Stimulated activated CD4-positive, alpha-beta T cell treated with anti-CD3 and anti-CD28 coated beads, Interleukin-15, amount 100 ng/mL, for 48 hours (primary cell): ENCODE data around the gene VPS13D.
A peak's percentile ranks its signal among the peaks of the same experiment; 100 is the strongest.

Experiments used
- DNase-seq, 2 donors: peaks; one replicate each; pipeline ENCODE4 v3.0.0-alpha.2; 2020; ENCODE audit warnings: low read depth in 2 of 2

The VPS13D gene

DNA sequence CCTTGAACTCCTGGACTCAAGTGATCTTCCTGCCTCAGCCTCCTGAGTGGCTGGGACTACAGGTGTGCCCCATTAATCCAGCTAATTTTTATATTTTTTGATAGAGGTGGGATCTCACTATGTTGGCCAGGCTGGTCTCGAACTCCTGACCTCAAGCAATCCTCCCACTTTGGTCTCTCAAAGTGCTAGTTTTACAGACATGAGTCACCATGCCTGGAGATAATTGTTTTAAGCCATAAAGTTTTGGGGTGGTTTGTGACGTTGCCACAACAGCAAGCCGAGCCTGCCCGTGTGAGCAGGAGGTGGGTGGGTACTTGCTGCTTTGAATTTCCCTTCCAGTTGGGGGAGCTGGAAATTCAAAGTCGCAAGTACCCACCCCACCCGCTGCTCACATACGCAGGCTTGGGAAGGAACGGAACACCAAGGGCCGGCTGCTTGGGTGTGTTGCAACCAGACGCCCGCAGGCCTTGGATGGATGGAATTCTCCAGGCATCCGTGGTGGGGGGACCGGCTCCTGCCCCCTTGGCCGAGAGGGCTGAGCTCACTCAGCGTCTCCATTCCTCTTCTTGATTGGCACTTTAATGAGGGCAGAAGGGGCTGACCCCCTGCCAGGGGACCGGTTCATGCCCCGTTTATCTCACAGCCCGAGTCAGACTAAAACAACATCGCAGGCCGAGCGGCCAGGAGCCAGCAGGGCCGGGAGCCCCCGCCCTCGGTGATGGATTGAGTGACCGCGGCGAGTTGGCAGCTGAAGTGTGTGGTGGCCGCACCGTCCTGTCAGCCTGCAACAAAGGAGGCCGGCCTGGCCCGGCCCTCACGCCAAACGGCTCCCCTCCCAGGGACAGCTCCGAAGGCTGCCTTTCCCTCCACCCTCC lies 310.1 kb downstream of the VPS13D start:
- DNase-seq = no peak

DNA sequence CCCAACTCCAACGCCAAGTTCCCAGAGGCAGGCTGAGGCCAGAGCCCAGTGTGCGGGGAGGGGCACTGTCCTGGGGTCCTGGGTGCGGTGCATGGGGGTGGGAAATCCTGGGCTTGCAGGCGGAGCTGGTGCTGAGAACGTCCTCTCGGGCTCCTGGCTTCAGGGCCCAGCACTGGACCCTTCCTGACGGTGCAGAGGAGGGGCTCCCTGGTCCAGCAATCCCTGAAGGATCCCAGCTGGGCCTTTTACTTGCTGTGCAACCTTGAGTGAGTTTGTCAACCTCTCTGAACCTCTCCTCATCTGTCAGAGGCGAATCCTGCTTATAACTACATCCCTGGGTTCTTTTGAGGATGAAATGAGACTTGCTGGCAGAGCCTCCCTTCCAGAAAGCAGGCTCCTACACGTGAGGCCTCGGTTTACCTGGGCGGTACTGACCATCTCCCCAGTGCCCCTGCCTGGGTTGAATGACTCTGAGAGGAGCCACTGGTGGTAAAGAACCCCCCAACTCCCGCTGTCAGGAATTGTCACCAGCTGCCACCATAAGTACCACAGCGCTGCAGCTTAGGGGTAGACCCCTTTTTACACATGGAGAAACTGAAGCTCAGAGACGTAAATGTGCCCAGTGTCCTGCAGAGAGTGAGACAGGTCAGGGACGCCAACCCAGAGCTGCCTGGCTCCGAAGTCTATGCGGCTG lies 310.9 kb downstream of the VPS13D start:
- no peak for DNase-seq

DNA sequence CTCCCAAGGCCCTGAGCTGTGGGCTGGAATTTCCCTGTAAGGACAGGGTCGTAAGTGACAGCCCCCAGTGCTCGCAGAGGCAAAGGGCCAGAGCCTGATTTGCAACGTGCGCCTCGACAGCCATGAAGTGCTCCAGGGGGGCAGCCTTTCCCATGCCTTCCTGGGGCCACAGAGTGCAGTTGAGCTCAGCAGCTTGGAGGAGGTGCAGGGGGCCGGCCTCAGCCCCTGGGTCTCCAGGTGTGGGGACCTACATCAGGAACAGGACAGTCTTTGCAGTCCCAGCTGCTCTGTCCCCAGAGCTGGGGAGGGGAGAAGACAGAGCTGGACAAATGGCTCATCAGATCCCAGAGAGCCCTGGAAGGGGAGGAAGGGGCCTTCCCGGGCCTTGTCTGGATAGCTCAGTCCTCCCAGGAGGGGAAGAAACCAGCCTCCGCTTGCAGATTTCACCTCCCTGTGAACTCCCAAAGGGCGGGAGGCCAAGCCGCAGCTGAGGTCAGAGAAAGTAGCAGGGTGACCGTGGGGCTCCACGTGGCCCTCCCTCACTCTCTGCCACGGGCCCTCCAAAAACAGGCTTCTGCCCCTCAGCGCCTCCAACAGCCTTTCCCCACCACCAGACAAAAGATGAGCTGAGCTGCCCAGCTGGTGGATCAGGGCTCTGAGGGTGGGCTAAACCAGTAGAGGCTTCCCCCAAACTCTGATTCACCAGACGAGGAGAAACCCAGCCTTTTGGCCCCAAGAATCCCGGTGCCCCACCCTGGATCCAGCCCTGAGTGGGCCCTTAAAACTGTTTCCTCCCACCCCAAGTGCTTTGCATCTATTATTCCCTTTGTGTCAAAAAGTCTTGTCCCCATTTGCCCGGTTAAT lies 311.7 kb downstream of the VPS13D start:
- DNase-seq = no peak

DNA sequence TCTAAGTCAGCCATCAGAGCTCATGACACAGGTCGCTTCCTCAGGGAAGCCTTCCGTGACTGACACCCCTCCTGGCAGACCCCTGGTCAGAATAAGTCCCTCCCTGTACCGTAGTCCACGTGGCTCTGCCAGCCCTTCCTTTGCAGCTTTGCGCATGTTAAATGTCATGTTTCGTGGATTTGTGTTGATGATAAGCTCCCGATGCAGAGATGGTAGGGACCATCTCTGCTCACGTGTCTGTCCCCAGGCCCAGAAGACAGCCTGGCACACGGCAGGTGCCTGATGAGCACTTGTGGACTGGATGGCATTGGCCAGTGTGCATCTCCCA lies 312.3 kb downstream of the VPS13D start:
- DNase-seq = no peak

DNA sequence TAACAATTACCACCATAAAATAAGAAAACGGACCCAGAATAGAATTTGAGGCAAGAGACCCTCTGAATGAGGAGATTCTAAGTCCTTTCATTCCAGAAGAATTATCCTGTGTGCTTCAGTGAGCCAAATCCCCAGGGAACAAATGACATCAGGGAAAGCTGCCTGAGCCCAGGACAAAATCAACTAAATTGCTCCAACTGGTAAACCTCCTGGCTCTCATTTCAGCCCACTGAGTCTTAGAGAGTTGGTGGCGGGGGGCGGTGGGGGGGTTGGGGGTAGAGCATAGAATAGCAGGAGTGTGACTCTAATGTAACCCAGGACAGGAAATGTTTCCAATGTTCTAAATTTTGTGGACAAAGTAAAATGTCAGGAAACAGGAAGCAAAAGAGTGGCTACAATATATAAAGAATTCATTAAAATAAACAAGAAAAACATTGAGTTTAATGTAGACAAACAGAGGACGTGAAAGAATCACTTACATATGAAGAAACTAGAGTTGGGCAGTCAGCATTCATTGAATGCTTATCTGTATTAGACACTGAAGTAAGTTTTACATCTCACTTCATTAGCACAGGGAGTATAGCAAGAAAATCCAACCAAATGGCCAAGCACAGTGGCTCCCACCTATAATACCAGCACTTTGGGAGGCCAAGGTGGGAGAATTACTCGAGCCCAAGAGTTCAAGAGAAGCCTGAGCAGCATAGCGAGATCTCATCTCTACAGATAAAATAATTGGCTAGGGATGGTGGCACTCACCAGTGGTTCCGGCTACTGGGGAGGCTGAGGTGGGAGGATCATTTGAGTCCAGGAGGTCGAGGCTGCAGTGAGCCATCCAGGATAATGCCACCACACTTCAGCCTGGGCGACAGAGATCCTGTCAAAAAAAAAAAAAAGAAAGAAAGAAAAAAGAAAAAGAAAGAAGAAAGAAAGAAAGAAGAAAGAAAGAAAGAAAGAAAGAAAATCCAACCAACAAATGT lies 313.1 kb downstream of the VPS13D start:
- DNase-seq = no peak

DNA sequence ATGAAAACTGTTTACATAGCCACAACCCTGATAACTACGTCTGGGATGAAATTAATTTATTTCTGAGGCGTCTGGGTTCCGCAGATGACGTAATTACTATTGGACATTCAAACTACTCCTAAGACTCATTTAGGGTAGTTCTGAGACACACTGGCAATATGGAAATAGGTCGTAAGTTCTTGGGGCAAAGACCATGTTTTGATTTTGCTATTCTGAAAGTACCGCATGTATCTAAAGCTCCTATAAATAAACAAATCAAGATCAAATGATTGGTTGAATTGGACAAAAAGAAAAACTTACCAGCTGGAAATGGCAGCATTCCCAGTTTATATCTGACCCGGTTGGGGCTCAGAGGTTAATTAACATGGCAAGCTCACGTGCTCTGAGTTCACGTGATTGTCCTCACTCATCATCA lies 313.9 kb downstream of the VPS13D start:
- no peak for DNase-seq

DNA sequence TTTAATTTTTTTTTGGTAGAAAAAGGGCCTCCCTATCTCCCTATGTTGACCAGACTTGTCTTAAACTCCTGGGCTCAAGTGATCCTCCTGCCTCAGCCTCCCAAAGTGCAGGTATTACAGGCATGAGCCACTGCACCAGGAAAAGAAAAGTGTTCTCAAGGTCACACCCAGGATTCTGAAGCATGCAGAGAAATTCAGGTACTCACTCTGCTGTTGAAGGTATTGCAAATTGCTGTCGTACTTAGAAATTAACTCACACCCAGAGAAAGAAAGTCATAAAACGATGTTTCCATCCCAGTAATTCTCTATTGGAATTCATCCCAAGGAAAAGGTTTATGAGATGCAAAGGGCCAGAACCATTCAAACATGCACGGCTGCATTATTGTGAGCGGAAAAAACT lies 314.5 kb downstream of the VPS13D start:
- DNase-seq = no peak

DNA sequence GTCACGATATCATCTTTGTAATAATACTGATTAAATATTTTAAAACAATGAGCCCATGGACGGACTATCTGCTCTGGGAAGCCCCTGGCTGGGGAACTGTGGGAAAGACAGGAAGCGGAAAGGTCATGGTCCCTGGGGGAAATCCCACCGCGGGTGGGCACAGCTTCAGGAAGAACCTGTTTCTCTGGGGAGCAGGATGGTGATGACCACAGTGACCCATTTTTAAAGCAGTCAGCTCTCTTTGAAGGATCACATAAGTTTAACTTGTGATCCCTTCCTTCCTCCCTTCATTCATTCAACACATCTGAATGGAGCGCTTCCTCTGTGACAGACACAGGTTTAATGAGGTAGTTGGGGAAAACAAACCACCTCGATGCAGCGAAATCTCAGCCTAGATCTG lies 315.2 kb downstream of the VPS13D start:
- DNase-seq = no peak

DNA sequence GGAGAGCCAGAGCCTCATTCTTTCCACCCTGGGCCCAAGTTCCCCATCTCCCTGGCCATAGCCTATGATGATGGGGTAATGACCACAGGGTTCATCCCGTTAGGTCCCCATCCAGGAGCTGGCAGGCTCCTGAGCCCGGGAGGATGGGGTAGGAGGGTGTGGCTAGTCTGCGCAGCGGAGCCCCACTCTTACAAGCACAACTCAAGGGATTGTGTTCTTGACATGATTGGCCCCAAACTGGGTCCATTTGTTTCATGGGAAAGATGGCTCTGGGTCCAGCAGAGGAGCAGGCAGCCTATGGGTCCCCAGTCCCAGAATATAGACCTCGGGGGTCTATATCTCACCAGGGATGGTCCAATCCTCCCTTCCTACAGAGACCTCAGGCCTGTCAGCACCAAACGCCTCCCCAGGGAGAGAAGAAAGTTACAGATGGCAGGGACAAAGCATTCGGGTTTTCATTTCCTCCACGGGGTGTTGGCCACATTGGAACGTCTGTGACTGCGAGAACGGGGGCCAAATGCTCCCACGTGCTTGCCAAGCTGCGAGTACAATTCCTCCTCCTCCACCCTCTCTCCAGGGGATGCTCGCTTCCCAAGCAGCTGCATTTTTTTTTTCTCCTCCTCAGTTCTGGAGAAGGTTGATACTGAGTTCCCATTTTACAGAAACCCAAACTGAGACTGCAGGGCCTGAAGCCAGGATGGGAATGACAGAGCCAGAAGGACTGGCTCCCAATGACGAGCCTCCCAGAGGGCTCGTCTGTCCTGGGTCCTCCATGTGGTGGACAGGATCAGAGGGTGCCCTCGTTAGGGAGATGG lies 317.1 kb downstream of the VPS13D start:
- DNase-seq = no peak

DNA sequence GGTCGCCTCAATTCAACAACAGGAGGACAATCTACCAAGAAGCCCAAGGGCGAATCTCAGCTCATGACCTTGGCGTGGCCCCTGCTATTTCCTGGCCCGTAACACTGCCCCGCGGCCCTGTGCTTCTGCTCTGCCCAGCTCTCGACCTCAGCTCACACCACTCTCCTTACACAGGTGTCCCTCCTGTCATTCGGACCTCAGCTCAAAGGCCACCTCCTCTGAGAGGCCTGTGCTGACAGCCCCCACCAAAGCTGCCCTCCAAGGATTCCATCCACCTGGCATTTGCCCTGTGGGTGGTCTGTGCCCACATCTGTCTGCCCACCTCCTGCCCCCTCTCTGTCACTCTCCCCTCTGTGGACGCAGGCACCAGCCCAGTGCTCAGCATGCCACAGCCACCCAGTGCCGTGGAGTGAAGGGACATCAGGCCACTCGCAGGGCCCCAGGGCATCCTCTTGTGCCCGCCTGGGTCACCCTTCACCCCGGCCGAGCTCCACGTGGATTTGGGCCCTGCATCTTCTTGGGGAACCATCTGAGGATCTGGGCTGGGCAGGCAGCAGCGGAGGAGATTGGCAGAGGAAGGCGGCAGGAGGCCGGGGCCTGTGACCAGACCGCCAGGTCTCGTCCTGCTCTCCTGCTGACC lies 317.9 kb downstream of the VPS13D start:
- DNase-seq = no peak

DNA sequence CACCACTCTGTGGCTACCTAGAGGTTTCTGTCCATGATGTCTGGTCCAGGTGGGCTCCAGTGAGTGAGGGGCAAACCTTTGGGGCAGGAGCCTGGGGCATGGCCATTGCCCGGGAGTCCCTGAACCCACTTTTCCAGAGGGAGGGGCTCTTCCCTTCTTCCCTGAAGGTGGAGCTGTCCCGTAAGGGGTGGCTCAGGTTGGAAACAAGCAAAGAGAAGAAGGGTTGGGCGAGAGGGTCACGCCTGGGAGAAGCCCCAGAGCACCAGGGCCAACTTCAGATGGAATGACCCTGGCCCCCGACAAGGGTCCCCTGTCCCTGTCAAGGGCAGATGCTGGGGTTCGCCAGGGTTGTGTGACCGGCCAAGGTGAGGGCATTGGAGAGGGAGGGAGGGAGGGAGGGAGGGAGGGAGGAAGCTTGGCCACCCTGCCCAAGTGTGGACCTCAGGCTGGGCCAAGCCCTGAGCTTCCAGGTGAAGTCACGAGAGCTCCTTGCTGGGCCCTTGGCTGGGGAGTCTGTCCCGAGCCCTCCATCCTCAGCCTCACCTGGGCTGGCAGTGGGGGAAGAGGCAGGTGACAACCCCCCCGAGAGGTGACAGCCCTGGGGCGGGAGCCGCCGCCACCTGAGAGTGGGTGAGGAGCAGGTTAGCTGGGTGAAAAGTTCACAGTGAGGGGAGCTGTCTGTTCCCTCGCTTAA lies 318.6 kb downstream of the VPS13D start:
- DNase-seq = no peak

DNA sequence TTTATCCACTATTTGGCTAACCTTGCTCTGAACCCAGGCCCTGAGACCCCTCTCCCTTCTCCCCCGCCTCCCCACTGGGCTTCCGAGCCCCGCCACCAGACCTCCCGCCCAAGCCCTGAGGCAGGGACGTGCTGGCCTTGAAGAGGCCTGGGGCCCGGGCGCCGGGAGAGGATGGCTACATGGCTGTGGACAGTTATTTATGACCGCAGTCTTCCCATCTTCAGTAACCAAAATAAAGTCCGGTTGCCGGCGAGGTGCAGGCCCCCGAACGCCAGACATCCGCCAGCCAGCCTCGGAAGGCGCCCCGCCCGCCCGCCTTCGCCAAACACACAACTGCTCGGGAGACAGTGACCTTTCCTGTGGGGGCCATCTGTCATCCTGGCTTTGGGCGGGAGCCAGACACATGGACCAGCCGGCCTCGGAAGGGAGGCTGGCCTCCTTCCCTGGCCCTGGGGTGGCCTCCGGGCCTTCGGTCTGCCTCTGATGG lies 319.2 kb downstream of the VPS13D start:
- DNase-seq = no peak

DNA sequence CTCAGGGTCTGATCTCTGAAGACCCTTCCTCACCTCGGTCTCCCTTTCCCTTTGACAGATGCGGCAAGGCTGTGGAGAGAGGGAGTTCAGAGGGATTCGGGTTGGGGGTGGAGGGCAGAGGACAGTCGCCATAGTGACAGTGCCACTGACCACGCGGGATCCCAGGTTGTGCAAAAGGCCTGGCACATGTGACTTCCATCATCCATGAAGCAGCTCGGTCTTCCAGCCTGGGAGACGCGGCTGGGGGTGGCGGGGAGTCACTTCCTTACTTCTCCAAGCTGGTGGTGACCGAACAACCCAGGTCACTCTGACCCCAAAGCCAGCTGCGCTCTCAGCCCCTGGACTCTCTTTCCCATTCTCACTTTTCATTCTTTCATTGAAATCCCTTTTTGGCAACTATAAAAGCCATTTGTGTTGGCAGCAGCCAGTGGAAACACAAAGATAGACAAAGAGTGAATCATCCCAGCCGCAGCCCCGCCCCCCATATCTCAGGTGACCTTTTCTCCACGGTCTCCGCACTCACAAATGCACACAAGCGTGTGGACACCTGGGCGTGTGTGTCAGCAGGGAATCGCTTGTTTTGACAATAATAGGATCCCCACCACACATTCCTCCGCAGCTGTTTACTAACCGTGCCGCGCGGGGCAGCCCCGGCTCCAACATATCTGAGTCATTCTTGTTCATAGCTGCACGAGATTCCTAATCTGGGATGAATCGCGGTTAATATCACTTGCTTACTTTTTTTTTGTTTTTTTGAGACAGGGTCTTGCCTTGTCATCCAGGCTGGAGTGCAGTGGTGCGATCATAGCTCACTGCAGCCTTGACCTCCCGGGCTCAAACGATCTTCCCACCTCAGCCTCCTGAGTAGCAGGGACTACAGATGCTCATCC lies 319.9 kb downstream of the VPS13D start:
- DNase-seq = peak in 1 of 2 donors; percentile 25

DNA sequence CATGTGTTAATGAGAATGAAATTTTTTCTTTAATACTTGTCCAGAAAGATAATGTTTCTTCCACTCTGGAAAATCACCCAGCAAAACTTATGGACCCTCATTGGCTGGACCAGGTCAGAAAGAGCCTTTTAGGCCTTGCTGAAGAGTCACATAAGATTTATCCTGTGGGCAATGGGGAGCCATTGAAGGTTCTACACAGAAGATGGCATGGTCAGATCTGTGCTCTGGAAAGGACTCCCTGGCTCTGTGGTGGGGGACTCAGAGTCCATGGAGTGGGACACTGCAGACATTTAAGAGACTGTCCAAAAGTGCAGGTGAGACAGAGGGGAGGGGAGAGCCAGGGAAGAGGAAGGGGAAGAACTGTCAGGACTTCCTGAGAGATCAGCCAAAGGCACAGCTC lies 321.8 kb downstream of the VPS13D start:
- no peak for DNase-seq

DNA sequence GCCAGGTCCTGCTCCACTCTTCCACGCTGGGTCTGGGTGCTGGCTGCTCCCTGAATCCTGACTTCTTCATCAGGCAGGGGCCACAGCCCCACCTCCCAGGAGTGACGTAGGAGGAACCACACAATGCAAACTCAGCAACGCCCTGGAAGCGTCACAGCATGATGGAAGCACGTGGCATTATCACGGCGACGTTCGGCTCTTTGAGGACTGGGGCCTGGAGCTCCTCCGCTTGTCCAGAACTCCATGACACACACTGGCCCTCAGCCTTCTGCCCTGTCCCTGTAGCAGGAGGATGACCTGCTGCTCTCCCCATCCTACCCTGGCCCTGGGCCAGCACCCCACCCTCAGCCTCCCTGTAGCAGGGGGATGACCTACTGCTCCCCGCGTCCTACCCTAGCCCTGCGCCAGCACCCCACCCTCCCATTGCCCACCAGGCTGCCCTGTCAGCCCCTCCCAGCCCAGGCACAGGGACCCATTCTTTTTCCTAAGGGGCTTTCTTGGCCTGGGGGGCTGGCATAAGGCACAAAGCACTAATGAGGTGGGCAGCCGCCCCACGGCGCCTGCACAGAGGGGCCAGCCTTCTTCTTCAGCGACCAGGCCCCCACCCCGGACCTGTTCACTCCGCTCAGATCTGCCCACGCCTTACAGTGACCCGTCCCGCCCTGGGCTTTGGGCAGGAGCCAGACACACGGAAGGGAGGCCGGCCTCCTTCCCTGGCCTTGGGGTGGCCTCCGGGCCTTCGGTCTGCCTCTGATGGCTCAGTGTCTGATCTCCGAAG lies 322.5 kb downstream of the VPS13D start:
- DNase-seq = no peak

DNA sequence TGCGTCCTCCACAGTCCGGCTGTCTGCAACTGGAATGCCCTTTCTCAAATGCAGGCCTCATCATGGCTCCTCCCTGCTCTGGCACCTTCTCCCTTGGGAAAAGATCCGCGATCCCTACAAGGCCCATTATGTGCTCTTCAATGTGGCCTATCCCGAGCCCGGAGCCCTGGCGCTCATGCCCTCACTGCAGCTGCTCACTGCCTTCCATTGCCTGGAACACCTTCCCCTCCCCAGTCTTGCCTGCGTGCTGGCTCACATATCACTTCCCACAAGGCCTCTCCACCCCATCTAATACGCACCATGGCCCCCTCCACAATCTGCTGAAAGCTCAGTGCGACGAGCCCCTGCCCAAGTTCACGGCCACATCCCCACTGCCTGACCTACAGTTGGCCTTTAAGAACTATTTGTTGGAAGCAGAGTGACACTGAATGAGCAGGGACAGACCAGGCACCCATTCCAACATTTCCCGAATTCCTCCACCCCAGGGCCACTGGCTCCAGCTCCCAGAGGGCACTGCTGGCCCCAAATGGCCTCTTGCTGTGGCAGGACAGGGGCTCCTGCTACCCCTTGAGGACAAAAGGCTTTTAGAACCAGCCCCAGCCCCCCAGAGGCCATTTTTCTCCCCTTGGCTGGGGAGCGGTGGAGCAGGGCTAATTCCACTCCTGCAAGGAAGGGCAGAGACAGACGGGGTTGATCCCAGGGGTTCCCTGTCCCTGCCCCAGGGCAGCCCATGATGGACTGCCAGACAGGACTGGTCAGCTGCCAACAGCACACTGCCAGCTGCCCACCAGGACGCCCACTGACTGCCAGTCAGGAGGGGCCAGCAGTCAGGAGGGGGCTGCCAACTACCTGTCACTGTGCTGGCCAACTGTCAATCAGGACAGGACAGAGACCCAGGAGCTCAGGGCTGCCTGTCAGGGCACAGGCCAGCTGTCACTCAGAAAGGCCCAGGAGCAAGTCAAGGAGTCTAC lies 323.4 kb downstream of the VPS13D start:
- no peak for DNase-seq
